ENCODE results near the gene GRIK1. TPM values are rescaled to one million over a fixed set of nuclear protein-coding genes. Genes with fewer than 3 reads are reported as not detected.

The GRIK1 gene
- total RNA-seq, 1 experiment from 2014 or later, result 0.09 TPM

- TF ChIP-seq GRHL2 (CRISPR knock-in tag; IDR thresholded peaks at IDR 0.05; ENCODE audit: insufficient replicate concordance, severe bottlenecking) (no peak), CDX4 (CRISPR knock-in tag; IDR thresholded peaks at IDR 0.05; ENCODE audit: borderline replicate concordance) (no peak), NFYB (CRISPR knock-in tag; conservative IDR thresholded peaks at IDR 0.05; ENCODE audit: low read depth) (no peak), SMAD3 (CRISPR knock-in tag; IDR thresholded peaks at IDR 0.05; ENCODE audit: borderline replicate concordance) (no peak), IRF1 (CRISPR knock-in tag; IDR thresholded peaks at IDR 0.05) (no peak), MYBL2 (CRISPR knock-in tag; IDR thresholded peaks at IDR 0.05) (no peak), STAT6 (CRISPR knock-in tag; conservative IDR thresholded peaks at IDR 0.05; ENCODE audit: low read depth) (no peak)
Observed at GRCh38 chr21:29506214-29506613, 433.6 kb downstream of the GRIK1 start (continued).

- peaks cover 3% of the 10 kb centered on the region; the same call in 1 of the 2 replicates for H3K36me3 Mint-ChIP-seq
- peaks cover 12% of the 10 kb centered on the region; the same call in 1 of the 2 replicates for H3K9me3 Mint-ChIP-seq
- POLR2A ChIA-PET, result no interaction called here
- no peak for ATAC-seq
- H3K27me3 Mint-ChIP-seq (ENCODE audit: low read depth), result no peaks in the 10 kb centered on the region
- no peak overlapping the region for H3K27ac Mint-ChIP-seq
- DNase-seq (ENCODE audit: low spot score), result no peak
- CTCF ChIA-PET, result interaction anchor here (1.4 kb wide), 1 partner anchor 29 kb away, joined by 3 read pairs; no protein-coding TSS in a partner anchor
- H3K4me1 Mint-ChIP-seq, result no peaks in the 10 kb centered on the region
- no peak overlapping the region for H3K4me3 Mint-ChIP-seq
- TF ChIP-seq FOXK1 (CRISPR knock-in tag; IDR thresholded peaks at IDR 0.05) (no peak), CREM (CRISPR knock-in tag; IDR thresholded peaks at IDR 0.05) (no peak), ZNF121 (CRISPR knock-in tag; IDR thresholded peaks at IDR 0.05) (no peak), HMGA2 (CRISPR knock-in tag; IDR thresholded peaks at IDR 0.05) (no peak), PRDM15 (CRISPR knock-in tag; IDR thresholded peaks at IDR 0.05) (no peak), SOX15 (CRISPR knock-in tag; IDR thresholded peaks at IDR 0.05) (no peak), GTF2I (CRISPR knock-in tag; conservative IDR thresholded peaks at IDR 0.05) (no peak), ZNF281 (CRISPR knock-in tag; IDR thresholded peaks at IDR 0.05) (no peak), NR1H2 (CRISPR knock-in tag; IDR thresholded peaks at IDR 0.05) (no peak), NR3C1 (CRISPR knock-in tag; conservative IDR thresholded peaks at IDR 0.05; ENCODE audit: low read depth) (no peak), E2F4 (CRISPR knock-in tag; IDR thresholded peaks at IDR 0.05; ENCODE audit: borderline replicate concordance, low read depth) (no peak), IRF2 (CRISPR knock-in tag; IDR thresholded peaks at IDR 0.05; ENCODE audit: borderline replicate concordance, low read depth) (no peak), IRF1 (CRISPR knock-in tag; IDR thresholded peaks at IDR 0.05) (no peak), AR (CRISPR knock-in tag; IDR thresholded peaks at IDR 0.05) (no peak)
Observed at GRCh38 chr21:29504751-29505321, 435.0 kb downstream of the GRIK1 start.
